ENCODE results near the gene CPSF4.

CPSF4 gene

DNA sequence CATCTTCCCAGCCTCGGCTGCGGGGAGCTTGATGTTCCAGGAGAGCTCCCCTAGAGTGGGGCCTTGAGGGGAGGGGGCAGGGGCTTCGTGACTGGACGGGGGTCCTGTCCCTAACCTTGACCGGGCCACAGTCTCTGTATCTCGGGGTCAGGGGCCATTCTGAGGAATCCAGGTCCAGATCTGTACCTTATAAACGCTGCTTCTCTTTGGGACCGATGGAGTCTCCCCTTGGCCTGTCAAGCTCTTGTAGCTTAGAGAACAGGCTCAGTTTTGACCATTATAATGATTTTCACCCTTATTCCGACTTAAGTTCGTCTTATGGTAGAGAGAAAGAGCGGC is 66.5 kb downstream of the CPSF4 start:
- DNase-seq (ENCODE audit: low read depth), result no peak
- peak overlapping the region; percentile 95 for H3K4me3 ChIP-seq (replicated peaks; ENCODE audit: low read depth, low read length)
- TF ChIP-seq, protein P1, sequence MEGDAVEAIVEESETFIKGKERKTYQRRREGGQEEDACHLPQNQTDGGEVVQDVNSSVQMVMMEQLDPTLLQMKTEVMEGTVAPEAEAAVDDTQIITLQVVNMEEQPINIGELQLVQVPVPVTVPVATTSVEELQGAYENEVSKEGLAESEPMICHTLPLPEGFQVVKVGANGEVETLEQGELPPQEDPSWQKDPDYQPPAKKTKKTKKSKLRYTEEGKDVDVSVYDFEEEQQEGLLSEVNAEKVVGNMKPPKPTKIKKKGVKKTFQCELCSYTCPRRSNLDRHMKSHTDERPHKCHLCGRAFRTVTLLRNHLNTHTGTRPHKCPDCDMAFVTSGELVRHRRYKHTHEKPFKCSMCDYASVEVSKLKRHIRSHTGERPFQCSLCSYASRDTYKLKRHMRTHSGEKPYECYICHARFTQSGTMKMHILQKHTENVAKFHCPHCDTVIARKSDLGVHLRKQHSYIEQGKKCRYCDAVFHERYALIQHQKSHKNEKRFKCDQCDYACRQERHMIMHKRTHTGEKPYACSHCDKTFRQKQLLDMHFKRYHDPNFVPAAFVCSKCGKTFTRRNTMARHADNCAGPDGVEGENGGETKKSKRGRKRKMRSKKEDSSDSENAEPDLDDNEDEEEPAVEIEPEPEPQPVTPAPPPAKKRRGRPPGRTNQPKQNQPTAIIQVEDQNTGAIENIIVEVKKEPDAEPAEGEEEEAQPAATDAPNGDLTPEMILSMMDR (IDR thresholded peaks at IDR 0.05; ENCODE audit: low read length, missing control alignments), result no peak

Measured in fibroblast of pulmonary artery (primary cell).